ENCODE results near the gene TENM3. TPM values are rescaled to one million over a fixed set of nuclear protein-coding genes. Genes with fewer than 3 reads are reported as not detected.

Gene TENM3
- polyA plus RNA-seq, 1 of the 3 experiments (the other 2 are of a cell fraction): 10.4 TPM

- H3K27me3 ChIP-seq (ENCODE audit: insufficient read depth): no peaks in the 10 kb centered on the region
- H3K79me2 ChIP-seq (ENCODE audit: insufficient read depth): no peaks in the 10 kb centered on the region
- peak overlapping the region; percentile 39 to 98; a peak in 3 of 4 replicates for H3K27ac ChIP-seq (ENCODE audit: low read depth in 2 of 2, low read length in 1 of 2)
- peak; percentile 26 for DNase-seq
- peak overlapping the region; percentile 28; the same call in 1 of the 2 replicates for H3K9ac ChIP-seq
- H4K20me1 ChIP-seq (ENCODE audit: insufficient read depth): no peaks in the 10 kb centered on the region
- ChIA-PET POLR2A (no interaction called here), CTCF (interaction anchor here (1.1 to 1.9 kb wide), 5 partner anchors 9 to 351 kb away, joined by 3 to 4 read pairs (median 3); no protein-coding TSS in a partner anchor)
- H3K9me2 ChIP-seq: no peaks in the 10 kb centered on the region
- peak overlapping the region; percentile 58 for H2AFZ ChIP-seq (ENCODE audit: low read depth)
- H3K4me2 ChIP-seq: peak overlapping the region; percentile 61
- H3K4me3 ChIP-seq (ENCODE audit: low read depth in 2 of 2, low read length in 1 of 2): peak overlapping the region; percentile 12 to 28; a peak in 2 of 4 replicates
- no peaks in the 10 kb centered on the region for H3K36me3 ChIP-seq (replicated peaks in 1 of 2; ENCODE audit: control insufficient read depth in 1 of 2, insufficient read depth in 2 of 2, low read length in 1 of 2)
- H3F3A ChIP-seq (replicated peaks; ENCODE audit: insufficient read depth): no peaks in the 10 kb centered on the region
- H3K9me3 ChIP-seq: no peaks in the 10 kb centered on the region
- peaks cover 16 to 22% of the 10 kb centered on the region in 2 experiments; a peak in 2 of 4 replicates for H3K4me1 ChIP-seq (ENCODE audit: control insufficient read depth in 1 of 2, insufficient read depth in 2 of 2, low read depth in 1 of 2, low read length in 1 of 2)
- WGBS (ENCODE audit: low lambda C conversion rate): 22% methylated on average over 5 of the region's 5 CpGs
- TF ChIP-seq MXI1 (IDR thresholded peaks at IDR 0.05; ENCODE audit: low read depth, low read length): 0 out of 2 replicates have a peak, but pooled peaks have one; percentile 18
- TF ChIP-seq FOXM1 (IDR thresholded peaks at IDR 0.05; ENCODE audit: low read depth): no peak
- no peak for TF ChIP-seq FOXJ3 (CRISPR knock-in tag; IDR thresholded peaks at IDR 0.05)
- no peak for TF ChIP-seq TEAD4 (IDR thresholded peaks at IDR 0.05; ENCODE audit: borderline replicate concordance, insufficient read depth)
- TF ChIP-seq EP300 (IDR thresholded peaks at IDR 0.05; ENCODE audit: borderline replicate concordance in 1 of 2, low read depth in 1 of 2, low read length in 1 of 2): peak in 1 of 2 experiments; percentile 81; a peak in 2 of 4 replicates
- TF ChIP-seq RCOR1 (IDR thresholded peaks at IDR 0.05; ENCODE audit: low read length): peak; percentile 50; the same call in 1 of the 2 replicates
- peak; percentile 45 for TF ChIP-seq TCF12 (IDR thresholded peaks at IDR 0.05)
- TF ChIP-seq GATA2 (CRISPR knock-in tag; IDR thresholded peaks at IDR 0.05): peak; percentile 75
- TF ChIP-seq PBX3 (IDR thresholded peaks at IDR 0.05): no peak
Measured at GRCh38 chr4:182574706-182575105, 331.5 kb downstream of the TENM3 start.

- peak; percentile 23 for DNase-seq
- TF ChIP-seq CTCF (IDR thresholded peaks at IDR 0.05) (no peak; the same call in 1 of the 2 replicates), RXRA (IDR thresholded peaks at IDR 0.05; ENCODE audit: borderline replicate concordance, low read depth) (no peak), RAD21 (IDR thresholded peaks at IDR 0.05; ENCODE audit: low read length) (peak; percentile 59), SIN3A (IDR thresholded peaks at IDR 0.05; ENCODE audit: borderline replicate concordance, low read depth, low read length) (no peak), FOXM1 (IDR thresholded peaks at IDR 0.05; ENCODE audit: low read depth) (no peak), GATA2 (CRISPR knock-in tag; IDR thresholded peaks at IDR 0.05) (no peak; the same call in 1 of the 2 replicates), IRF3 (IDR thresholded peaks at IDR 0.05; ENCODE audit: low read depth, low read length) (no peak), TEAD4 (IDR thresholded peaks at IDR 0.05; ENCODE audit: borderline replicate concordance, insufficient read depth) (no peak), JUND (IDR thresholded peaks at IDR 0.05) (no peak), EP300 (IDR thresholded peaks at IDR 0.05; ENCODE audit: borderline replicate concordance in 1 of 2, low read depth in 1 of 2, low read length in 1 of 2) (peak in 1 of 2 experiments; percentile 54; a peak in 1 of 4 replicates)
- peak overlapping the region; percentile 28; the same call in 1 of the 2 replicates for H3K9ac ChIP-seq
- no peaks in the 10 kb centered on the region for H3K9me3 ChIP-seq
- WGBS (ENCODE audit: low lambda C conversion rate): 19% methylated on average over 6 of the region's 6 CpGs
- no peaks in the 10 kb centered on the region for H3K9me2 ChIP-seq
- peak overlapping the region; percentile 12 to 28; a peak in 3 of 4 replicates for H3K4me3 ChIP-seq (ENCODE audit: low read depth in 2 of 2, low read length in 1 of 2)
- peak overlapping the region; percentile 61 for H3K4me2 ChIP-seq
- peak overlapping the region; percentile 58 for H2AFZ ChIP-seq (ENCODE audit: low read depth)
- H3K4me1 ChIP-seq (ENCODE audit: control insufficient read depth in 1 of 2, insufficient read depth in 2 of 2, low read depth in 1 of 2, low read length in 1 of 2): peaks cover 16 to 22% of the 10 kb centered on the region in 2 experiments; a peak in 2 of 4 replicates
- no peaks in the 10 kb centered on the region for H3K36me3 ChIP-seq (replicated peaks in 1 of 2; ENCODE audit: control insufficient read depth in 1 of 2, insufficient read depth in 2 of 2, low read length in 1 of 2)
- no peaks in the 10 kb centered on the region for H4K20me1 ChIP-seq (ENCODE audit: insufficient read depth)
- CTCF ChIA-PET: interaction anchor here (0.6 to 1.9 kb wide), 5 partner anchors 9 to 139 kb away, joined by 3 to 4 read pairs (median 4); no protein-coding TSS in a partner anchor
- no peaks in the 10 kb centered on the region for H3F3A ChIP-seq (replicated peaks; ENCODE audit: insufficient read depth)
- H3K27me3 ChIP-seq (ENCODE audit: insufficient read depth): no peaks in the 10 kb centered on the region
- no peaks in the 10 kb centered on the region for H3K79me2 ChIP-seq (ENCODE audit: insufficient read depth)
- H3K27ac ChIP-seq (ENCODE audit: low read depth in 2 of 2, low read length in 1 of 2): peak overlapping the region; percentile 39 to 98
- POLR2A ChIA-PET: interaction anchor here (0.7 kb wide), 1 partner anchor 25 kb away, joined by 4 read pairs; no protein-coding TSS in a partner anchor
Measured at GRCh38 chr4:182575225-182575624, 332.0 kb downstream of the TENM3 start.
